ENCODE measurements around the gene NUDT8.
"Not testable (repeated sequence)": the region's sequence is repeated elsewhere in the genome, so short reads cannot be mapped to it uniquely, and the experiment has no call there.

Gene NUDT8

GRCh38 chr11:67599149-67599548 is 30.6 kb downstream of the NUDT8 start:
- no peak overlapping the region for H3K4me3 ChIP-seq (ENCODE audit: low read depth, low read length)
- H3K27ac ChIP-seq: no peak overlapping the region
- H3K27me3 ChIP-seq (ENCODE audit: control insufficient read depth, insufficient read depth, low read length): no peaks in the 10 kb centered on the region
- no peak overlapping the region for H3K9ac ChIP-seq
- H3K4me2 ChIP-seq (ENCODE audit: low read length): no peak overlapping the region
- no peaks in the 10 kb centered on the region for H3K9me3 ChIP-seq (ENCODE audit: control insufficient read depth, low read length)
- H3K79me2 ChIP-seq: no peaks in the 10 kb centered on the region
- H2AFZ ChIP-seq: no peak overlapping the region
- H3K36me3 ChIP-seq (ENCODE audit: control insufficient read depth, insufficient read depth, low read length): no peaks in the 10 kb centered on the region
- no peak for TF ChIP-seq CTCF (IDR thresholded peaks at IDR 0.05)
- H3K4me1 ChIP-seq: no peaks in the 10 kb centered on the region

- not testable (repeated sequence) for H3K36me3 ChIP-seq (ENCODE audit: control insufficient read depth, insufficient read depth, low read length); H3K4me2 ChIP-seq (ENCODE audit: low read length); H3K9ac ChIP-seq
Measured at GRCh38 chr11:67597963-67598362, 31.8 kb downstream of the NUDT8 start.

GRCh38 chr11:67597458-67597857 is 32.3 kb downstream of the NUDT8 start:
- not testable (repeated sequence) for H3K9ac ChIP-seq; H3K36me3 ChIP-seq (ENCODE audit: control insufficient read depth, insufficient read depth, low read length); H3K27ac ChIP-seq; H3K79me2 ChIP-seq; H3K27me3 ChIP-seq (ENCODE audit: control insufficient read depth, insufficient read depth, low read length); H3K4me2 ChIP-seq (ENCODE audit: low read length); H3K4me1 ChIP-seq; H3K9me3 ChIP-seq (ENCODE audit: control insufficient read depth, low read length); H3K4me3 ChIP-seq (ENCODE audit: low read depth, low read length); H2AFZ ChIP-seq

More at GRCh38 chr11:67597963-67598362, 31.8 kb downstream of the NUDT8 start:
- not testable (repeated sequence) for H3K4me3 ChIP-seq (ENCODE audit: low read depth, low read length); H3K79me2 ChIP-seq; H3K9me3 ChIP-seq (ENCODE audit: control insufficient read depth, low read length); H3K27me3 ChIP-seq (ENCODE audit: control insufficient read depth, insufficient read depth, low read length); H3K27ac ChIP-seq; H3K4me1 ChIP-seq; H2AFZ ChIP-seq

GRCh38 chr11:67596753-67597300 is 32.9 kb downstream of the NUDT8 start:
- Histone ChIP-seq H3K4me3 (ENCODE audit: low read depth, low read length) (no peak overlapping the region), H3K36me3 (ENCODE audit: control insufficient read depth, insufficient read depth, low read length) (no peaks in the 10 kb centered on the region), H3K79me2 (no peaks in the 10 kb centered on the region), H2AFZ (no peak overlapping the region), H3K4me1 (no peaks in the 10 kb centered on the region), H3K27ac (no peak overlapping the region), H3K4me2 (ENCODE audit: low read length) (no peak overlapping the region), H3K9me3 (ENCODE audit: control insufficient read depth, low read length) (no peaks in the 10 kb centered on the region), H3K27me3 (ENCODE audit: control insufficient read depth, insufficient read depth, low read length) (no peaks in the 10 kb centered on the region), H3K9ac (no peak overlapping the region)
- TF ChIP-seq CTCF (IDR thresholded peaks at IDR 0.05): no peak

- no peaks in the 10 kb centered on the region for H3K27me3 ChIP-seq (ENCODE audit: control insufficient read depth, insufficient read depth, low read length)
- H2AFZ ChIP-seq: no peak overlapping the region
- no peak overlapping the region for H3K4me2 ChIP-seq (ENCODE audit: low read length)
- no peaks in the 10 kb centered on the region for H3K9me3 ChIP-seq (ENCODE audit: control insufficient read depth, low read length)
- no peaks in the 10 kb centered on the region for H3K36me3 ChIP-seq (ENCODE audit: control insufficient read depth, insufficient read depth, low read length)
- H3K27ac ChIP-seq: no peak overlapping the region
- H3K9ac ChIP-seq: no peak overlapping the region
- H3K4me3 ChIP-seq (ENCODE audit: low read depth, low read length): no peak overlapping the region
- no peaks in the 10 kb centered on the region for H3K79me2 ChIP-seq
- no peak for TF ChIP-seq CTCF (IDR thresholded peaks at IDR 0.05)
- no peaks in the 10 kb centered on the region for H3K4me1 ChIP-seq
Measured at GRCh38 chr11:67594480-67594879, 35.3 kb downstream of the NUDT8 start.

GRCh38 chr11:67593565-67593905 is 36.2 kb downstream of the NUDT8 start:
- Histone ChIP-seq H3K4me1 (no peaks in the 10 kb centered on the region), H2AFZ (no peak overlapping the region), H3K9ac (no peak overlapping the region), H3K4me2 (ENCODE audit: low read length) (no peak overlapping the region), H3K79me2 (no peaks in the 10 kb centered on the region), H3K4me3 (ENCODE audit: low read depth, low read length) (no peak overlapping the region), H3K36me3 (ENCODE audit: control insufficient read depth, insufficient read depth, low read length) (no peaks in the 10 kb centered on the region), H3K27me3 (ENCODE audit: control insufficient read depth, insufficient read depth, low read length) (no peaks in the 10 kb centered on the region), H3K27ac (no peak overlapping the region), H3K9me3 (ENCODE audit: control insufficient read depth, low read length) (no peaks in the 10 kb centered on the region)
- no peak for TF ChIP-seq CTCF (IDR thresholded peaks at IDR 0.05)
